NCI-H2227 (cell line): ENCODE data around the gene PRKG1.
A peak's percentile ranks its signal among the peaks of the same experiment; 100 is the strongest.

Experiments
- DNase-seq: peaks from one replicate; lab custom pipeline; 2025; ENCODE audit not compliant: unreplicated experiment; lab: John Stamatoyannopoulos, UW

Gene PRKG1

DNA sequence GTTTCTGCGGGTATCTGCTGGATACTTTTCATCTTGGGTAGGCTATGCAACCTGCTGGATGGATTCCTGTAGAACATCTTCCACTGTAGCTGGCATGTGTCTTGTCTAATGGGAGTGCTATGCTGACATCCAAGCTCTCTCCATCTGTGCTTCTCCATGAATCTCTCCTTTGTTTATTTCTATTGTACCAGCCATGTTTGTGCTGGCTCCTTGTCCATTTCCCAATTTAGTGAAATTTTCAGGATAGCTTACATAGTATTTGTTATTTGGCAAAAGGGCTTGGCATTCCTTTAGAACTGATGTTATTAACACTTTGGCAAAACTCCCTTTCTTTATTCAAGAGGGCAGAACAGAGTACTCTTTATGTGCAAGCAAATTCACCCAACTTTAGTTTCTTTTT lies 427.1 kb downstream of the PRKG1 start:
- DNase-seq: no peak

DNA sequence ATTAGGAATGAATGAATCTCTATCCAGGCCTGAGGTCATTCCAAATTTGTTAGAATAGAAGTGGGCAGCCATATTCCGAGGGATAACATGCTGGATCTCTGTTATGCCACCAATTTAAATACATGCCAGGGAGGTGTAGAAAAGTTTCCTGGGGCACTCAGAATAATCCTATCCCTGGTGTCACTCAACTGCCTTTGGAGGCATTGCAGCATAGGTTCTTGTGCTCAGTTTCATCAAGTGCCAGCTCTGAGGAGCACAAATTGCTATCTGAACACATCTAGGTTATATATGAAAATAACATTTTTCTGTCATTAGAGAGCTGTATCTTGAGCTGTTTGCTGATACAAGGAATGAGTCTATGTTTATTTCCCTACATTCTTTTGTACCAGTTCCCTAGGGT lies 427.8 kb downstream of the PRKG1 start:
- DNase-seq: no peak

DNA sequence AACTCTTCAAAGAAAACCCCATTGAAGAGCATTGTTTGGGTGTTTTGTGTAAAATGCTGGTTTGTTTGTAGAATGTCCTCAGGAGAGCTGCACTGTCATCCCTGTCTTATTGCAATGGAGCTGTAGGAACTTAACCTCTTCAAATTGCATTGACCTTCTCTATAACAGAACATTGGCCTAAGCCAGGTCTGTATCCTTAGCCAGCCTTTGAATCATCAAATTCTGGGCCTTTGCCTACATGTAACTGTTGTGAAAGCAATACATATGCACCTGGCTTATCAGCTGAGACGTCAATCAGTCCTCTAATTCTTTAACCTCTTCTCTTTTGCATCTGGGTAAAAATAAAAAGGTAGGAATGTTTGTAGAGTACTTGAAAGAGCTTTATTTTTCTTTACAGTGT lies 429.1 kb downstream of the PRKG1 start:
- DNase-seq: no peak

DNA sequence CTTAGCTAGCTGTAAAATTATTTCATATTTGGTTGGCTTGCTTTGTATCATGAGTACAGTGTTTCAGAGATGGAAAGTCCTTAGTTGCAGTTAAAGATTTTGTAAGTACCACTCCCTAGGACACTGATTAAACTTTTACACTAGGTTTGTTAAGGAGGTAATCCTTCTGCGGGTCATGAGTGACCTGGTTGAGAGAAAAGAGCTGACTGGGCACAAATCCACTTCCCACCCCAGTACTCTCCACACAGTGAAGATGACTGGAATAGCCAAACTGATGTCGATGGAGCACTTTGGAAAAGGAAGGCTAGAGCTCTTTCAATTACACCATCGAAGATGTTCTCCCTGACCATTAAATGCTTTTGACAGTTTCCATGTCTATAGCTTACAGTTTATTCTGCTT lies 433.2 kb downstream of the PRKG1 start:
- no peak for DNase-seq

- no peak for DNase-seq
Measured at GRCh38 chr10:51508156-51508555, 433.9 kb downstream of the PRKG1 start.

DNA sequence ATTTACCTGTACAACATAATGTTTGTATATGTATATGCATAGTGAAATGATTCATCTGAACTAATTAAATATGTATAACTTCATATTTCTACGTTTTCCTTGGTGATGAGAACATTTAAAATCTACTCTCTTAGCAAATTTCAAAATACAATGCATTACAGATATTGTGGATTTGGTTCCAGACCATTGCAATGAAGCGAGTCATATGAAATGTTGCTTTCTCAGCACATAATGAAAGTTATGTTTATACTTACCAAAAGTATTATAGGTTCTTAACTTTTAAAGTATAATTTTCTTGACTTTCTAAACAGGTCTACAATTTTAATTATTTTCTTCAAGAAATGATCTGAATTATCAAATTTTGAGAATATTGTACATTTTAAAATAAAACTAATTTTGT lies 435.9 kb downstream of the PRKG1 start:
- DNase-seq: no peak

- no peak for DNase-seq
Measured at GRCh38 chr10:51521605-51522004, 447.3 kb downstream of the PRKG1 start.

DNA sequence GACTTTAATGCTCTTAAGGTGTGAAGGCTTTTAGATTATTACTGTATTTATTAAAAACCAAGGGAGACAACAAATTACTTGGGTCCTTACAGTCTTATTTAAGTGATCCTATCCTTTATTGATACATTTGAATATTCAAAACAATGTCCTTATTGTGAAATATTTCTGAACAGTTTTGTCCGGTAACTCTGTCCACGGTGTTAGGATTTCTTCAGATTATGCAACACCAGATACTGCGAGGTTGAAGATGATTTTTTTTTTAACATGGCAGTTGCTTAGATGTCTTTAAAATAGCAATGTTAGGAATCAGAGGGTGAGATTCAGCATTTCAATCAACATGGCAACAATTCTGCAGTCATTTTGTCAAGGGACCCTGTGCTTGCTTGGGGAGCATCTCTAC lies 448.6 kb downstream of the PRKG1 start:
- no peak for DNase-seq

DNA sequence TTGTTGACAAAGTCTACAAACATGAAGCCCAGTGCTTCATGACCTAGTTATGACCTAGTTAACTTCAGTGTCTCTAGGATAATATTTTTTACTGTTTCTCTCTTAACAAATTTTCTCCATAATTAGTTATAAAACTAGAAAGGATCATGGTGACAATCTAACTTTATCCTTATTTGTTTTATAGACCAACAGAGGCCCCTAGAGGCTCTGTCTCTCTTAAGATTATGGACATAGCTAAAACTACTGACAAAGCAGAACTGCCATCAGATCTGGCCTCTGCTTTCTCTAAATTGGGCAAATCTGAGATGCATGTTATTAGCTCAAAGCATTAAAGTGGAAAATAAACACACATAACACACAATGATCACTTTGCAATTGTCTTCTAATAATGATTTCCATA lies 449.2 kb downstream of the PRKG1 start:
- DNase-seq: no peak

- DNase-seq: no peak
Measured at GRCh38 chr10:51524041-51524440, 449.8 kb downstream of the PRKG1 start.

DNA sequence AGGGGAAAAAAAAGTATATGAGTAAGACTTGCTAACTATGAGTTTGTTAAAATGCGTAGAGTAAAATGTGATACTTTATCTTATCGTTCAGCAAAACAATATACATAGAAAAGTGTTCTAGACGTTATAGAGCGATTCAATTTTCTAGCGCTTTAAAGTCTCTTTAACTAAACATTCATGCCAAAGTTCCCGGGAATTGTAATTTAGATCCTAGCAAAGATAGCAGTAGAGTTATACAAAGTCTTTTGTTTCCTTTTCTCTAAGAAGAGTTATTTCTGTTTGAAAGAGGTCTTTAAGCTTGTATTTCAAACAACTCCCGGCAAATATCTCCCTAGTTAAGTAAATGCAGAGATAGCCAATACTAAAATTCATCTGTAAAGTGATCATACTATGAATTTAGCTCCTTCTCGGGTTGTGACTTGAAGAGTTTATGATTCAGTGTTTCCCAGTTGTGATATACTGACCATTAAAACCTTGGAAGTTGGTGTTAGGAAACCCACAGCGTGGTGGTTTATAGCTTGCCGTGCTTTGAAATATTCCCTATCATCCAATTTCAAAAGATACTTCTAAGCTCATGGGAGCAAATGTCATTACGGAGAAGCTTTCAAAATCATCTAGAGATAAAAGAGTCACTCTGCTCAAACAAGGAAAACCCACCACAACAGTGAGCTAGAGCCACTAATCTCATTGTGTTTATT lies 453.4 kb downstream of the PRKG1 start:
- DNase-seq: no peak

DNA sequence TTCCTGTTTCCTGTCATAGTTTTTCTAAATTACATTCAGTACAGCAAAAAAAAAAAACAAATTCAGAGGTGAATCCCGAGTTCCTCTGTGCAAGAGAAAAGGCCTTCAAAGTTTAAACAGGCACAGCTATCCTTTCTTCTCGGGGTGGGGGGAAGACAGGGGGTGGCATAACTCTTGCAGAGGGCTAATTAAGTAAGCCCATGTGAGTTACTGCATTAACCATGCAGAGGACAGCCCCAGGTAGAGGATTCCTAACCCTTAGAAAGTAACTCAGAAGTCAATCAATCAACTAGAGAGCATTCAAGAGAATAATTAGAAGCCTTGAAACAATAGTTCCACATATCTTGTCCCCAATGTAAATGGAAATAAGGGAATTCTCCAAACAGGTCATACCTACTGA lies 454.2 kb downstream of the PRKG1 start:
- DNase-seq: no peak

DNA sequence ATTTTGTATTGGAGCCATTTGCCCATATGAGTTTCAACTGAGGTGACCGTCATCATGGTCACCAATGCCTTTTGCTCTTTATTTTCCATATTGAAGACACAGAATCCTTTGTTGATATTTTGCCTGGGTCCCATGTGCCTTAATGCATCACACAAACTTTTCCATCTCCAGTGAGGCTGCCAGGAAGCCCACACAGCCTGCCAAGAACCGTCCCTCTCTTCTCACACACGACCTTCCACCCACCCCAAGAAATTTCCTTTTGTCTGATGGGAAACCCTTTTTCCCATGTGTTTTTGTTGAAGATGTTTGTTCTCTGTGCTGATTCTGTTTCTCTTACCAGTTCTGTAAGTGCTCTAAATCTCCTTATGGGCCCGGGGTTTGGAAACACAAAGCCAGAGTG lies 456.3 kb downstream of the PRKG1 start:
- DNase-seq: no peak

GRCh38 chr10:51532044-51532443 lies 457.8 kb downstream of the PRKG1 start:
- DNase-seq: no peak

DNA sequence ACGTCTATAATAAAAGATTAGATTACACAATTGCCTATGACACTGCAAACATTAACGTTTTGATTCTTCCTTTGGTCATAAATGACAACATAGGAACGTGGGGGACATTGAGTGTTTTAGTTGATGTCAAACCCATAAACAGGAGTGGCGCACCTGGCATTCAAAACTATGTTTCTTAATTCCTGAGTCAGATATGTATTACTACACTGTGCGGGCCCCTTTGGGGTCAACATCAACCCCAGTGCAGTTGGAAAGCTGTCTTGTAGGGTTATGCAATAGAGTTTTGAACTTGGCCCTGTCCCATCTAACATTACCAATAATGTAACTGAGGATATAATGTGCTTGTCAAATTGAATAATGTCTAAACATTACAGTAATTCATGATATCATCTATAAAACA lies 468.6 kb downstream of the PRKG1 start:
- DNase-seq: no peak

DNA sequence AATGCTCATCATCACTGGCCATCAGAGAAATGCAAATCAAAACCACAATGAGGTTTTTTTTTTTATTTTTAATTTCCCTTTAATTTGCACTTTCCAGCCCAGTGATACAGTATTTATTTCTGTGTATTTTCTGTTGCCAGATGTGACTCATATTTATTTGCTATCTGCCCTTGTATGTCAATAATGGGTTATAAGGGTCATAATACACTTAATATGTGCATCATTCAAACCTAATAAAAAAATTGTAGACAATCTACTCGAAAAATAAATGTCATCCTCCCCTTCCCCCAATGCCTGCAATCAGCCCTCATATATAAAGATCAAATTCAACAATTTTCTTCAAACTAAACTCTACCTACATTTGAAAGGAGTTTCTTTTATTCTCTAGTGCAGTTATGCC lies 470.6 kb downstream of the PRKG1 start:
- DNase-seq: no peak

GRCh38 chr10:51547941-51548340 lies 473.7 kb downstream of the PRKG1 start:
- DNase-seq: no peak

DNA sequence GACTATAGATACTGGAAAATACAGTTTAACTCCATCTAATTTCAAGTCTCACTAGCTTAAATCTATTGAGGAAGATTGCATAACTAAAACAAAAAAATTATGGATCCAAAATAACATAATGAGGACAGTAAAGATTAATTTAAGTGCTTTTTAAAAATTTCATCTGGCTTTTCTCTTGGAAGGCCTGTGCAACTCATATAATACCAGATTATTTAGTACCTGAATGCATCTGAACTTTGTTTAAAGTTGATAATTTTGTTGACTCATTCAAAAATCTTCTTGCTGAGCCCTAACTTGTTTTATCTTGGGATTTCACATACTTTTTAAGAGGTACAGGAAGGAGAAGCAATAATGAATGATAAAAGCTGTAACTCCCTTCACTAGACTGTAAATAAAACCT lies 478.6 kb downstream of the PRKG1 start:
- DNase-seq: no peak

DNA sequence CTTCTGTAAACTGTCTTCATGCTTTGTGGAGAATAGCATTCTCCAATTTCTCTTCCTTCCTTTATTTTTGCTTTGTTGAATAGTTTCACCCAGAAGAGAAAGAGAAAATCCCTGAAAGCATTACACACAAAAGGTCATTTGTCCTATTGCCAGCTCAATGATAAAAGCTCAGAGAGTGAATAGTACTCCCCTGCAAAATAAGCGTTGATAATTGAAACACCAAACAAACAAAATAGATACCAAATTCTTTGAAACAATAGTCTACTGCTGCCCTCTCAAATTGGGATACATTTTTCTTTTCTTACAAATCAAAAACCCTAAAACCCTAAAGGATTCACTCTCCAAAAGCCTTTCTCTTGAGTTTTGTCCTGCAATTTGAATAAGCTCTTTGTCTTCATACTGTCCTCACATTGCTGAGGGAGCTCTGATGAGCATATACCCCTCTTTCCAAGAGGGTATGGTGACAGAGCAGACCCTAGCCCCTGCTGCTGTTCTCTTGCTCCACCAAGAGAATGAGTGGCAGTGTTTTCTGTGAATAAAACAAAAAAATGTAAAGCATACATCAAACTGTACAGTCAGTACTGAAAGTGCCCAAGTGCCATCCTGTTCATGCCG lies 490.7 kb downstream of the PRKG1 start:
- no peak for DNase-seq

DNA sequence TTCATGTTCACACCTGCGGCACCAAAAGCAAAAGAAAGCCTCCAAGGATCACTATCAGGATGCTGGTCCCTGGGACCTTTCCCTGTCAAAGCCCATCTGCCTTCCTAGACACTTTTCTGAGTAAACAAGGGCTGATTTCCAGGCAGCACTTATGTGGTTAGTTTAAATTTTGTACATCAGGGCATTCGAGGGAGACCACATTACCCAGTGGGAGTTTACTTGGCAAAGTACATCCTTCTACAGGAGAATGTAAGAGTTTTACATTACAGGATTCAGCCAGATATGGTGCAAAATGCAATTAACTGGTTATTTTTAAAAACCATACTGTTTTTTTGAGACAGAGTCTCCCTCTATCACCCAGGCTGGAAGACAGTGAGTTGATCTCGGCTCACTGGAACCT lies 493.0 kb downstream of the PRKG1 start:
- DNase-seq: no peak

GRCh38 chr10:51569467-51569866 lies 495.2 kb downstream of the PRKG1 start:
- no peak for DNase-seq

DNA sequence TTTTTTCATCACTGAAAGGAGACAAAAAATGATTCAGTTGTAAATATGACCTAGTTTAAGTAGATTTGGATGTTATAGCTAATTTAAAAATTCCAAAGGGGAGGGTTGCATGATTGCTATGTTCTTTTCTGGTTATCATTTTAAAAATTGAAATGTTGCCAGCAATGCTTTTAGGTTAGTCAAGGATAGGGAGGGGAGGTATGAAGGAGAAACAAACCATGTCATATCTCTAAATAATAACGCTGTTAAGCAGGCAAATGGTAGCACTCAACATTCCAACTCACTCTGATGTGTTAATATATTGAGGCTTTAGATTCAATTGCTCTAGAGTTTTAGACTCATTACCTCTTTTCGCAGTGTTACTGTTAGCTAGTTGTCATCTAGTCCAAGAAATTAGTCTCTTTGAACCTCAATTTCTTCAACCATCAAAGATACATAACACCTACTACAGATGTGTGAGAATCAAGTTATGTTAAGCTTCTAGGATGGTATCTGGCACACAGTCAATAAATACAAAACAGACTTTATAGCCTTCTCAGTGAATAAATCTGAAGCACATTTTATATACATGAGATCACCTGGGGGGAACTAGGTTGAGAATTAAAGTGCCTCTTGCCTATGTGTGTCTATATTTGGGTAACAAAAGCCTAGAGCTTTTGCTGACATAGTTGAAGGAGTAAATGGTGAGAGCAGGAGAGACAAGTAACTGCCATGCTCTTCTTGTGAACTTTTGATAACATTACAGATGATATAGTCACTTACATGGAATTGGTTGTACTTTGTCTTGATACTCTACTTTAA lies 500.2 kb downstream of the PRKG1 start:
- DNase-seq: peak; percentile 21
